CD4-positive, alpha-beta memory T cell (primary cell): ENCODE results near the gene CCL25. TPM values are rescaled to one million over a fixed set of nuclear protein-coding genes. Genes with fewer than 3 reads are reported as not detected.

Source experiments
- CTCF ChIA-PET: fragments of 350-600 bp; sonication (Branson Sonifier 250); formaldehyde crosslinking; loops from one replicate; lab custom pipeline; 2021; ENCODE audit warnings: inconsistent platforms; ENCODE audit not compliant: partially characterized antibody; lab: Charles Lee
- POLR2A ChIA-PET: fragments of 350-600 bp; sonication (Branson Sonifier 250); formaldehyde crosslinking; loops from one replicate; lab custom pipeline; 2021; ENCODE audit not compliant: partially characterized antibody; lab: Charles Lee
- DNase-seq, 5 donors: peaks; one replicate each; pipeline versions ENCODE4 v3.0.0 to v3.0.0-alpha.2; 2020 to 2022; ENCODE audit warnings: mixed read lengths in 1 of 5
- H3K27ac ChIP-seq: one replicate; pipeline ENCODE4 v1.7.0; 2013; ENCODE audit warnings: low read depth, low read length
- H3K27me3 ChIP-seq: 2 replicates; pipeline ENCODE4 v1.7.0; 2013; ENCODE audit warnings: mild to moderate bottlenecking, low read length, moderate library complexity; ENCODE audit not compliant: insufficient read depth
- H3K36me3 ChIP-seq: 2 replicates; pipeline ENCODE4 v1.7.0; 2013; ENCODE audit warnings: mild to moderate bottlenecking, low read length, moderate library complexity; ENCODE audit not compliant: insufficient read depth
- H3K4me1 ChIP-seq: 2 replicates; pipeline ENCODE4 v1.7.0; 2013; ENCODE audit warnings: mild to moderate bottlenecking, low read length, moderate library complexity; ENCODE audit not compliant: insufficient read depth
- H3K4me3 ChIP-seq, 2 donors: one replicate each; pipeline ENCODE4 v1.7.0; 2013; ENCODE audit warnings: low read length in 2 of 2, mild to moderate bottlenecking in 1 of 2
- H3K9me3 ChIP-seq, 2 donors: one replicate each; pipeline ENCODE4 v1.7.0; 2013; ENCODE audit warnings: low read length in 2 of 2, control low read depth in 1 of 2; ENCODE audit not compliant: control insufficient read depth in 1 of 2
- H3K27ac Mint-ChIP-seq, 7 donors: one replicate each; pipeline ENCODE4 v1.8.0; 2020 to 2021; ENCODE audit warnings: mixed read lengths in 7 of 7, mild to moderate bottlenecking in 6 of 7, inconsistent platforms in 3 of 7, moderate library complexity in 3 of 7
- H3K27me3 Mint-ChIP-seq, 2 donors: one replicate each; pipeline ENCODE4 v1.8.0; 2020 to 2021; ENCODE audit warnings: mixed read lengths in 2 of 2
- H3K36me3 Mint-ChIP-seq, 2 donors: one replicate each; pipeline ENCODE4 v1.8.0; 2020 to 2021; ENCODE audit warnings: mixed read lengths in 2 of 2, inconsistent platforms in 1 of 2, mild to moderate bottlenecking in 1 of 2
- H3K4me1 Mint-ChIP-seq, 4 donors: one replicate each; pipeline ENCODE4 v1.8.0; 2020 to 2021; ENCODE audit warnings: mixed read lengths in 4 of 4, mild to moderate bottlenecking in 1 of 4
- H3K4me3 Mint-ChIP-seq, 8 donors: one replicate each; pipeline ENCODE4 v1.8.0; 2020 to 2021; ENCODE audit warnings: mixed read lengths in 8 of 8, mild to moderate bottlenecking in 7 of 8, moderate library complexity in 6 of 8, inconsistent platforms in 3 of 8
- H3K9me3 Mint-ChIP-seq, 8 donors: one replicate each; pipeline ENCODE4 v1.8.0; 2020 to 2021; ENCODE audit warnings: mixed read lengths in 8 of 8, mild to moderate bottlenecking in 5 of 8, inconsistent platforms in 3 of 8, moderate library complexity in 1 of 8
- intact Hi-C: fragments of 100-400 bp; cut with micrococcal nuclease; formaldehyde crosslinking; loops from one replicate; pipeline ENCODE4 v1.15.1; 2023
- polyA plus RNA-seq, 2 donors: library from polyadenylated mRNA; unstranded; fragments of 300-500 nt; fragmentation: Illumina TruSeq; gene quantifications; one replicate each; pipeline ENCODE4 v1.2.3, GENCODE V29; 2021
- total RNA-seq, 2 experiments: library from RNA; stranded (reverse); gene quantifications; one replicate each; pipeline ENCODE4 v1.2.3, GENCODE V29; 2021

CCL25 gene
- total and polyA plus RNA-seq, 4 experiments from 2014 or later: not detected

- H3K27ac Mint-ChIP-seq: peak overlapping the region in 1 of 7 donors; percentile 47
- H3K4me1 ChIP-seq: no peaks in the 10 kb centered on the region
Observed at GRCh38 chr19:8044018-8044417, 8.5 kb upstream of the CCL25 start.

GRCh38 chr19:8045872-8046568, 6.5 kb upstream of the CCL25 start:
- Histone ChIP-seq H3K36me3 (no peaks in the 10 kb centered on the region), H3K4me1 (peaks cover 10% of the 10 kb centered on the region), H3K27me3 (no peaks in the 10 kb centered on the region), H3K9me3 (no peaks in the 10 kb centered on the region), H3K27ac (no peak overlapping the region), H3K4me3 (no peak overlapping the region)
- peaks cover 2 to 11% (median 3%) of the 10 kb centered on the region in 4 donors for H3K4me1 Mint-ChIP-seq
- ChIA-PET CTCF (no interaction called here), POLR2A (no interaction called here)
- H3K9me3 Mint-ChIP-seq: no peaks in the 10 kb centered on the region
- no peaks in the 10 kb centered on the region for H3K36me3 Mint-ChIP-seq
- no peak overlapping the region for H3K27ac Mint-ChIP-seq
- intact Hi-C loops: no loop called here
- no peak overlapping the region for H3K4me3 Mint-ChIP-seq
- no peak for DNase-seq
- peaks cover 5% of the 10 kb centered on the region in 2 donors for H3K27me3 Mint-ChIP-seq

More at GRCh38 chr19:8044018-8044417, 8.5 kb upstream of the CCL25 start:
- H3K27me3 ChIP-seq: no peaks in the 10 kb centered on the region
- DNase-seq: no peak
- Mint-ChIP-seq H3K36me3 (no peaks in the 10 kb centered on the region), H3K4me1 (peaks cover 0 to 4% (median 2%) of the 10 kb centered on the region in 4 donors), H3K9me3 (no peaks in the 10 kb centered on the region), H3K27me3 (peaks cover 5 to 7% of the 10 kb centered on the region in 2 donors), H3K4me3 (no peak overlapping the region)
- ChIA-PET POLR2A (no interaction called here), CTCF (no interaction called here)
- H3K9me3 ChIP-seq: no peaks in the 10 kb centered on the region
- H3K27ac ChIP-seq: no peak overlapping the region
- no peaks in the 10 kb centered on the region for H3K36me3 ChIP-seq
- intact Hi-C loops: no loop called here
- no peak overlapping the region for H3K4me3 ChIP-seq

- Histone ChIP-seq H3K27me3 (no peaks in the 10 kb centered on the region), H3K4me3 (no peak overlapping the region), H3K36me3 (no peaks in the 10 kb centered on the region), H3K9me3 (no peaks in the 10 kb centered on the region), H3K4me1 (peaks cover 11% of the 10 kb centered on the region), H3K27ac (no peak overlapping the region)
- no peaks in the 10 kb centered on the region for H3K36me3 Mint-ChIP-seq
- ChIA-PET CTCF (no interaction called here), POLR2A (no interaction called here)
- no peaks in the 10 kb centered on the region for H3K9me3 Mint-ChIP-seq
- no peak overlapping the region for H3K4me3 Mint-ChIP-seq
- H3K27me3 Mint-ChIP-seq: peaks cover 5% of the 10 kb centered on the region in 2 donors
- H3K4me1 Mint-ChIP-seq: peaks cover 2 to 11% (median 4%) of the 10 kb centered on the region in 4 donors
- DNase-seq: no peak
- intact Hi-C loops: no loop called here
- no peak overlapping the region for H3K27ac Mint-ChIP-seq
Observed at GRCh38 chr19:8046569-8047165, 5.9 kb upstream of the CCL25 start.

- H3K27ac ChIP-seq: no peak overlapping the region
- peak overlapping the region in 1 of 2 donors; percentile 40 for H3K4me3 ChIP-seq
- intact Hi-C loops: no loop called here
- H3K36me3 ChIP-seq: no peaks in the 10 kb centered on the region
- H3K36me3 Mint-ChIP-seq: no peaks in the 10 kb centered on the region
- peaks cover 6 to 19% (median 10%) of the 10 kb centered on the region in 4 donors for H3K4me1 Mint-ChIP-seq
- peaks cover 3 to 4% of the 10 kb centered on the region in 2 donors for H3K27me3 Mint-ChIP-seq
- ChIA-PET CTCF (no interaction called here), POLR2A (no interaction called here)
- no peaks in the 10 kb centered on the region for H3K9me3 ChIP-seq
- H3K9me3 Mint-ChIP-seq: no peaks in the 10 kb centered on the region
- peak overlapping the region in 3 of 7 donors; percentile 29 to 66 (median 54) for H3K27ac Mint-ChIP-seq
- peaks cover 19% of the 10 kb centered on the region for H3K4me1 ChIP-seq
- peak; percentile 65 to 87 (median 74) for DNase-seq
- H3K27me3 ChIP-seq: no peaks in the 10 kb centered on the region
- peak overlapping the region; percentile 55 to 80 (median 72) for H3K4me3 Mint-ChIP-seq
Observed at GRCh38 chr19:8050274-8051096, 2.1 kb upstream of the CCL25 start.

GRCh38 chr19:8054169-8054568, 1.6 kb downstream of the CCL25 start:
- Mint-ChIP-seq H3K4me3 (no peak overlapping the region), H3K9me3 (no peaks in the 10 kb centered on the region), H3K36me3 (no peaks in the 10 kb centered on the region), H3K4me1 (peaks cover 5 to 18% (median 8%) of the 10 kb centered on the region in 4 donors), H3K27me3 (peaks cover 0 to 2% of the 10 kb centered on the region in 2 donors), H3K27ac (no peak overlapping the region)
- ChIA-PET POLR2A (no interaction called here), CTCF (interaction anchor here (0.7 kb wide), 1 partner anchor 156 kb away, joined by 3 read pairs; no protein-coding TSS in a partner anchor)
- Histone ChIP-seq H3K27me3 (no peaks in the 10 kb centered on the region), H3K4me3 (no peak overlapping the region), H3K4me1 (peaks cover 19% of the 10 kb centered on the region), H3K9me3 (no peaks in the 10 kb centered on the region), H3K36me3 (no peaks in the 10 kb centered on the region), H3K27ac (no peak overlapping the region)
- no peak for DNase-seq
- intact Hi-C loops: no loop called here

GRCh38 chr19:8056533-8056932, 4.0 kb downstream of the CCL25 start:
- ChIA-PET CTCF (no interaction called here), POLR2A (no interaction called here)
- Mint-ChIP-seq H3K27me3 (no peaks in the 10 kb centered on the region), H3K36me3 (no peaks in the 10 kb centered on the region), H3K4me3 (no peak overlapping the region), H3K9me3 (no peaks in the 10 kb centered on the region), H3K4me1 (peaks cover 5 to 9% (median 6%) of the 10 kb centered on the region in 4 donors), H3K27ac (no peak overlapping the region)
- H3K4me3 ChIP-seq: no peak overlapping the region
- no peak overlapping the region for H3K27ac ChIP-seq
- H3K36me3 ChIP-seq: no peaks in the 10 kb centered on the region
- H3K9me3 ChIP-seq: no peaks in the 10 kb centered on the region
- no peak for DNase-seq
- peaks cover 9% of the 10 kb centered on the region for H3K4me1 ChIP-seq
- no peaks in the 10 kb centered on the region for H3K27me3 ChIP-seq
- intact Hi-C loops: no loop called here
